ENCODE measurements around the gene SMURF2. TPM values are rescaled to one million over a fixed set of nuclear protein-coding genes. Genes with fewer than 3 reads are reported as not detected.

The SMURF2 gene
- total RNA-seq, 1 experiment from 2014 or later = 23.0 TPM

GRCh38 chr17:64661976-64662773 lies at the start of gene SMURF2 (continued):
- 0 out of 2 replicates have a peak, but pooled peaks have one; percentile 38 for TF ChIP-seq HMGXB4 (CRISPR knock-in tag; IDR thresholded peaks at IDR 0.05)
- no peak for TF ChIP-seq E2F4 (CRISPR knock-in tag; IDR thresholded peaks at IDR 0.05; ENCODE audit: borderline replicate concordance, low read depth)
- TF ChIP-seq ZNF532 (CRISPR knock-in tag; IDR thresholded peaks at IDR 0.05; ENCODE audit: borderline replicate concordance) = no peak
- TF ChIP-seq NFYB (CRISPR knock-in tag; conservative IDR thresholded peaks at IDR 0.05; ENCODE audit: low read depth) = no peak
- no peak for TF ChIP-seq GRHL2 (CRISPR knock-in tag; IDR thresholded peaks at IDR 0.05; ENCODE audit: insufficient replicate concordance, severe bottlenecking)
- TF ChIP-seq ZMAT4 (CRISPR knock-in tag; IDR thresholded peaks at IDR 0.05) = no peak
- TF ChIP-seq GTF2I (CRISPR knock-in tag; conservative IDR thresholded peaks at IDR 0.05) = no peak
- TF ChIP-seq OVOL2 (CRISPR knock-in tag; IDR thresholded peaks at IDR 0.05; ENCODE audit: borderline replicate concordance) = no peak; the same call in 1 of the 2 replicates
- TF ChIP-seq ZBTB21 (CRISPR knock-in tag; IDR thresholded peaks at IDR 0.05; ENCODE audit: borderline replicate concordance) = no peak
- TF ChIP-seq ZNF219 (CRISPR knock-in tag; IDR thresholded peaks at IDR 0.05; ENCODE audit: borderline replicate concordance) = no peak
- peak; percentile 67; the same call in 1 of the 2 replicates for TF ChIP-seq TP53 (CRISPR knock-in tag; IDR thresholded peaks at IDR 0.05)
- no peak for TF ChIP-seq AFF4 (CRISPR knock-in tag; IDR thresholded peaks at IDR 0.05; ENCODE audit: borderline replicate concordance)
- TF ChIP-seq ETV6 (CRISPR knock-in tag; IDR thresholded peaks at IDR 0.05) = peak; percentile 75; the same call in 1 of the 2 replicates
- TF ChIP-seq ZNF396 (CRISPR knock-in tag; IDR thresholded peaks at IDR 0.05; ENCODE audit: borderline replicate concordance) = no peak
- no peak for TF ChIP-seq ZNF121 (CRISPR knock-in tag; IDR thresholded peaks at IDR 0.05)
- no peak for TF ChIP-seq USF2 (CRISPR knock-in tag; IDR thresholded peaks at IDR 0.05)
- no peak for TF ChIP-seq ZNF281 (CRISPR knock-in tag; IDR thresholded peaks at IDR 0.05)
- TF ChIP-seq FOXP4 (CRISPR knock-in tag; IDR thresholded peaks at IDR 0.05) = no peak; the same call in 1 of the 2 replicates
- no peak for TF ChIP-seq MAX (CRISPR knock-in tag; IDR thresholded peaks at IDR 0.05)

All from WTC11 (cell line).